ENCODE data around the gene XPNPEP1. TPM values are rescaled to one million over a fixed set of nuclear protein-coding genes. Genes with fewer than 3 reads are reported as not detected.

The XPNPEP1 gene
- total RNA-seq, 3 donors from 2014 or later (not counting 1 experiment from before 2014, with no cell fraction given) = 102 to 118 (median 106) TPM

DNA sequence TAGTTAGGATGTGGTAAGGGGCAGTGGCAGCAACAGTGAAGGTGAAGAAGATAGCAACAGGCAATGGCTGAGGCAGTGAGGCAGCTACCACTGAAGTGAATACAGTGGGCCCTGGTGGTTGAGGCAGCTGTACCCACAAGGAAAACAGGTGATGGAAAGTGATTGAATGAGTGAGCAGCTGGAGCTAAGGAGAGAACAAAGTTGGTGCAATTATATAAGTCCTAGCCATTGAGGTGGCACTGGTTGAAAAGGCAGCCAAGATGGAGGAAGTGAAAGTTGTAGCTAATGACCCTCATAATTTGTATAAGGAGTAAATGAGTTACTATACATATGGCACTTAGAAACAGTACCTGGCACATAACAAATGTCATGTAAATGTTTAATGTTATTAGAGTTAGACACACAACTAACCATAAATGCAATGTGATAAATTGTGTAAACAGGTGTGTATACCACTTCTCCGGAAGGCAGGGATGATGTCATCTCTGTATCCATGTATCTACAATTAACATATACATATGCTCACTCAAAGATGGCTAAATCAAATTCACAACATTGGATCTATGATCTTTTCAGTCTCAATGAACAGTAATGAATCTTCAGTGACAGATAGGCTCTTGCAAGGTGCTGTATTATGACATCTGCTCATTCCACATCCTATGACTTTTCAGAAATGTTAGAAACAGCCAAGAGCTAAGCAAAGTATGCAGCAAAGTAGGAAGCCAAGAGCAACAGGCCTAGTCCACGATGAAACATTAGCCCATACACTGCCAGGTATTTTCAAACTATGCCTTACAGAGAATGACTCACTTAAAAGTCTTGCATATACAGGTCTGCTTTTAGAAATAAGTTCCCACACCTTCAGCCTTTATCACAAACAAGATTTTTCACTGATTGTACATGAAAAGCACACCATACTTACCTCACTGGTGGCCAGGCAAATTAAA lies 10.7 kb downstream of the XPNPEP1 start:
- no peak overlapping the region for H3K27ac ChIP-seq (ENCODE audit: low read length)
- H3K36me3 ChIP-seq (ENCODE audit: control insufficient read depth, insufficient read depth, low read length) = peaks cover under 1% of the 10 kb centered on the region
- TF ChIP-seq, protein P1, sequence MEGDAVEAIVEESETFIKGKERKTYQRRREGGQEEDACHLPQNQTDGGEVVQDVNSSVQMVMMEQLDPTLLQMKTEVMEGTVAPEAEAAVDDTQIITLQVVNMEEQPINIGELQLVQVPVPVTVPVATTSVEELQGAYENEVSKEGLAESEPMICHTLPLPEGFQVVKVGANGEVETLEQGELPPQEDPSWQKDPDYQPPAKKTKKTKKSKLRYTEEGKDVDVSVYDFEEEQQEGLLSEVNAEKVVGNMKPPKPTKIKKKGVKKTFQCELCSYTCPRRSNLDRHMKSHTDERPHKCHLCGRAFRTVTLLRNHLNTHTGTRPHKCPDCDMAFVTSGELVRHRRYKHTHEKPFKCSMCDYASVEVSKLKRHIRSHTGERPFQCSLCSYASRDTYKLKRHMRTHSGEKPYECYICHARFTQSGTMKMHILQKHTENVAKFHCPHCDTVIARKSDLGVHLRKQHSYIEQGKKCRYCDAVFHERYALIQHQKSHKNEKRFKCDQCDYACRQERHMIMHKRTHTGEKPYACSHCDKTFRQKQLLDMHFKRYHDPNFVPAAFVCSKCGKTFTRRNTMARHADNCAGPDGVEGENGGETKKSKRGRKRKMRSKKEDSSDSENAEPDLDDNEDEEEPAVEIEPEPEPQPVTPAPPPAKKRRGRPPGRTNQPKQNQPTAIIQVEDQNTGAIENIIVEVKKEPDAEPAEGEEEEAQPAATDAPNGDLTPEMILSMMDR (IDR thresholded peaks at IDR 0.05) = no peak
- no peaks in the 10 kb centered on the region for H3K9me3 ChIP-seq (ENCODE audit: control insufficient read depth, insufficient read depth, low read length)
- Mint-ChIP-seq H3K36me3 (no peaks in the 10 kb centered on the region), H3K4me1 (peaks cover 78 to 80% of the 10 kb centered on the region in 2 donors), H3K9me3 (peaks cover 0 to 4% of the 10 kb centered on the region in 2 donors), H3K4me3 (peak overlapping the region; percentile 49), H3K27ac (peak overlapping the region; percentile 68 to 92), H3K27me3 (ENCODE audit: low read depth in 2 of 2) (no peaks in the 10 kb centered on the region)
- no peak overlapping the region for H3K4me3 ChIP-seq (ENCODE audit: low read length)
- intact Hi-C loops (cut with micrococcal nuclease) = loop anchor here (5.0 kb wide), 1 partner anchor 35 kb away; no protein-coding TSS in a partner anchor
- 92% methylated on average over 2 of the region's 2 CpGs for WGBS (ENCODE audit: insufficient coverage)
- peaks cover 36% of the 10 kb centered on the region for H3K4me1 ChIP-seq (ENCODE audit: control insufficient read depth, insufficient read depth, low read length)
- H3K27me3 ChIP-seq (ENCODE audit: control insufficient read depth, insufficient read depth, low read length) = no peaks in the 10 kb centered on the region
- no peak for ATAC-seq
- no peak for DNase-seq

DNA sequence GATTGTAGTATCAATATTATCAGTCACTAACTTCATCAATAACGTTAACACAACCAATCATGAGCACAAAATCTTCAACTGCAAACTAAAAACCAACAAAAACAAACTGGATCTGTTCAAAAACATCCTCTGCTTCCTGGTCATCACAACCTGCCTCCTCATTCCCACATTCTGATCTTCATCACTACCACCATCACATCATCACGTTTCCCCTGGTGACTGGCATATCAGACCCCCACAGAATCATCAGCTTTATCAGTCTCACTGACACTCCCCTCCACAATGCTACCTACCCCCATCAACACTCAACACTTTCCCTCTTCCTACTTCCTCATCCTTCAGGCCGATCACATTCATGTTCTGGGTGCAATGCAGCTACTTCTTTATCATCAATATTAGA lies 11.4 kb downstream of the XPNPEP1 start:
- Histone ChIP-seq H3K36me3 (ENCODE audit: control insufficient read depth, insufficient read depth, low read length) (peaks cover 8% of the 10 kb centered on the region), H3K9me3 (ENCODE audit: control insufficient read depth, insufficient read depth, low read length) (no peaks in the 10 kb centered on the region), H3K4me1 (ENCODE audit: control insufficient read depth, insufficient read depth, low read length) (peaks cover 36% of the 10 kb centered on the region), H3K27me3 (ENCODE audit: control insufficient read depth, insufficient read depth, low read length) (no peaks in the 10 kb centered on the region), H3K27ac (ENCODE audit: low read length) (no peak overlapping the region), H3K4me3 (ENCODE audit: low read length) (no peak overlapping the region)
- WGBS (ENCODE audit: insufficient coverage) = 90% methylated on average over 2 of the region's 3 CpGs
- H3K36me3 Mint-ChIP-seq = no peaks in the 10 kb centered on the region
- DNase-seq = no peak
- peaks cover 84 to 86% of the 10 kb centered on the region in 2 donors for H3K4me1 Mint-ChIP-seq
- intact Hi-C loops (cut with micrococcal nuclease) = loop anchor here (5.0 kb wide), 1 partner anchor 35 kb away; no protein-coding TSS in a partner anchor
- TF ChIP-seq, protein P1 (IDR thresholded peaks at IDR 0.05) = no peak
- peak overlapping the region; percentile 63 for H3K4me3 Mint-ChIP-seq
- no peak for ATAC-seq
- H3K27ac Mint-ChIP-seq = peak overlapping the region; percentile 68 to 92
- peaks cover 0 to 4% of the 10 kb centered on the region in 2 donors for H3K9me3 Mint-ChIP-seq
- H3K27me3 Mint-ChIP-seq (ENCODE audit: low read depth in 2 of 2) = no peaks in the 10 kb centered on the region

DNA sequence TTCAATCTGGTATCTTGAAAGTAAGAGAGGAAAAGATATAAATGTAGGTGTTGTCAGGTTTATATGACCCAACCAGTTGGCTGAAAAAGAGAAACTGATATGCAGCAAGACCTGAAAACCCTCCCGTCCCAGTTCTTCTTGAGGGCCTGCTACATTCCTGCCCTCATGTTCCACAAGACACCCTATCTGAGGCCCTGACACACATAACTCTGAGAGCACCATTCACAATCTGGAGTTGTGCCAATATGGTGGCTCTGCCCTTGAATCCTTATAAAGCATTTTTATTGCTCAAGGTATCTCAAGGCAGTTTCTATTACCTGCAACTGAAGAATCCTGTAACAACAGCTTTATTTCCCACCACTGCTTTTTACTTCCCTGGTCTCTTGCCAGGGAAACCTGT lies 17.0 kb downstream of the XPNPEP1 start:
- Histone ChIP-seq H3K4me3 (ENCODE audit: low read length) (no peak overlapping the region), H3K27ac (ENCODE audit: low read length) (no peak overlapping the region), H3K27me3 (ENCODE audit: control insufficient read depth, insufficient read depth, low read length) (no peaks in the 10 kb centered on the region), H3K9me3 (ENCODE audit: control insufficient read depth, insufficient read depth, low read length) (no peaks in the 10 kb centered on the region), H3K36me3 (ENCODE audit: control insufficient read depth, insufficient read depth, low read length) (peaks cover 20% of the 10 kb centered on the region), H3K4me1 (ENCODE audit: control insufficient read depth, insufficient read depth, low read length) (peaks cover 27% of the 10 kb centered on the region)
- TF ChIP-seq, protein P1 (IDR thresholded peaks at IDR 0.05) = no peak
- H3K9me3 Mint-ChIP-seq = no peaks in the 10 kb centered on the region
- ATAC-seq = no peak
- H3K4me3 Mint-ChIP-seq = no peak overlapping the region
- H3K4me1 Mint-ChIP-seq = peaks cover 67 to 69% of the 10 kb centered on the region in 2 donors
- H3K36me3 Mint-ChIP-seq = peaks cover 6% of the 10 kb centered on the region
- WGBS (ENCODE audit: insufficient coverage) = 96% methylated on average over 1 of the region's 1 CpG
- no peaks in the 10 kb centered on the region for H3K27me3 Mint-ChIP-seq (ENCODE audit: low read depth in 2 of 2)
- no peak for DNase-seq
- peak overlapping the region in 1 of 2 donors; percentile 5 for H3K27ac Mint-ChIP-seq
- intact Hi-C loops (cut with micrococcal nuclease) = no loop called here

Data from natural killer cell (primary cell).